Lower leg skin (tissue), 4 donors: ENCODE data around the gene NBPF15. TPM values are rescaled to one million over a fixed set of nuclear protein-coding genes. Genes with fewer than 3 reads are reported as not detected.
"Not testable (repeated sequence)": the region's sequence is repeated elsewhere in the genome, so short reads cannot be mapped to it uniquely, and the experiment has no call there.

ENCODE experiments used
- DNase-seq, 2 donors: peaks; one replicate each; pipeline ENCODE4 v3.0.0-alpha.2; 2019; ENCODE audit warnings: low spot score in 2 of 2
- H3K4me3 ChIP-seq: fragments of 200-600 bp; sonication (generic); 2 replicates; pipeline ENCODE4 v1.5.1; 2017; ENCODE audit warnings: mild to moderate bottlenecking, low read depth; ENCODE audit not compliant: poor library complexity, severe bottlenecking
- POLR2A ChIP-seq, 2 donors: fragments of 450-650 bp; IDR thresholded peaks; one replicate each; pipeline ENCODE4 v1.6.1; 2016 to 2017; ENCODE audit warnings: antibody characterized with exemption in 2 of 2, mild to moderate bottlenecking in 1 of 2, moderate library complexity in 1 of 2
- WGBS, 2 donors: methylation state at CpG; one replicate each; pipeline ENCODE4 v1.1.5; 2018; 5-methylcytosine and 5-hydroxymethylcytosine counted together
- intact Hi-C: fragments of 100-400 bp; cut with DNase I; formaldehyde crosslinking; loops from one replicate; pipeline ENCODE4 v1.15.0; 2023; ENCODE audit warnings: low total_unique reads
- total RNA-seq, 4 donors: library from RNA; depleted of rRNA; stranded (reverse); fragments of >200 nt; gene quantifications; one replicate each; pipeline ENCODE4 v1.1.0, GENCODE V29; 2016

Gene NBPF15
- total RNA-seq, 4 donors from 2014 or later = 8.4 to 11.6 (median 9.4) TPM

- peak; percentile 74 to 96 for DNase-seq
- intact Hi-C loops = not testable (repeated sequence)
- peak in 1 of 2 donors; percentile 89 for TF ChIP-seq POLR2A (IDR thresholded peaks at IDR 0.05)
- H3K4me3 ChIP-seq = peak overlapping the region; percentile 14
- WGBS, 2 donors = 3% methylated on average over 35 to 41 of the region's 41 CpGs
Measured at GRCh38 chr1:144412491-144413403, 48.7 kb downstream of the NBPF15 start.

DNA sequence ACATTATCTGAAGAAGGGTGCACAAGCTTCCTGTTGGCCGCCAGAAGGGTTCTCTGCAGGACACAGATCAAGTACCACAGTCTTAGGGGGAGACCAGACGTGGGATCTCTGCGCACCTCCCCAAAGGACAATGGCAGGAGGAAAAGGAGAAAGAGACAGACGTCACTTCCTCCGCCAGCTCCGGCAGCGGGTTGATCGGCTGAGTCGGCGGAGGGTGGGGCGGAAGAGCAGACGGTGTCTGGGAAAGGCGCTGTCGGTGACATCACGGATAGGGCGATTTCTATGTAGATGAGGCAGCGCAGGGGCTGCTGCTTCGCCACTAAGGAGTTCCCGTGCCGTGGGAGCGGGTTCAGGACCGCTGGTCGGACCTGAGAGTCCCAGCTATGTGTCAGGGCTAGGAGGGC lies 49.4 kb downstream of the NBPF15 start:
- DNase-seq = peak; percentile 76 to 95
- H3K4me3 ChIP-seq, intact Hi-C loops: not testable (repeated sequence)
- 1 to 4% methylated on average over 16 to 20 of the region's 23 CpGs for WGBS, 2 donors

GRCh38 chr1:144402807-144403206 lies 58.7 kb downstream of the NBPF15 start:
- DNase-seq, H3K4me3 ChIP-seq, intact Hi-C loops: not testable (repeated sequence)
- WGBS, 2 donors = 59 to 64% methylated on average over 5 of the region's 5 CpGs

DNA sequence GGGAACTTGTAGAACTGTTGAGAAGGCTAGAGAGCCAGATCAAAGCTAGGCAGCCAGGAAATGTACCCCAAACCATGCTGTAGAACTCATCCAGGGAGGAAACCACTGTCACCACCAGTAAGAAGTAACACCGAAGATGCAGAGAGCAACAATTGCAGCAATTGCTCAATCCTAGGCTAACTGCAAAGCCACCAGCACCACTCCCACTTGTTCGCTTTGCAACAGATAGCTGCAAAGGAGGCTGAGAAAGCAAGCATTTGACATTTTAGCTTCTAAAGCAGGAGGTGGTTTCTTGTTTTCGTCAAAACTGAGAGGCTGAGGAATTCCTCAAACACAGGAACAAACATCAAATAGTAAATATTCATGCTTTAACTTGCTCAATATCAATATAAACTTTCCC lies 89.8 kb downstream of the NBPF15 start:
- DNase-seq, intact Hi-C loops, H3K4me3 ChIP-seq: not testable (repeated sequence)
- no CpG with 5 or more reads among the region's 3 CpGs for WGBS, 2 donors

Other genes with a start within 250 kb of the NBPF15 start
- not detected for gene PPIAL4E, start 88.0 kb downstream of the NBPF15 start, total RNA-seq
- gene PPIAL4F, start 131.2 kb upstream of the NBPF15 start, total RNA-seq = not detected